ENCODE measurements around the gene PCBP3.

PCBP3 gene

DNA sequence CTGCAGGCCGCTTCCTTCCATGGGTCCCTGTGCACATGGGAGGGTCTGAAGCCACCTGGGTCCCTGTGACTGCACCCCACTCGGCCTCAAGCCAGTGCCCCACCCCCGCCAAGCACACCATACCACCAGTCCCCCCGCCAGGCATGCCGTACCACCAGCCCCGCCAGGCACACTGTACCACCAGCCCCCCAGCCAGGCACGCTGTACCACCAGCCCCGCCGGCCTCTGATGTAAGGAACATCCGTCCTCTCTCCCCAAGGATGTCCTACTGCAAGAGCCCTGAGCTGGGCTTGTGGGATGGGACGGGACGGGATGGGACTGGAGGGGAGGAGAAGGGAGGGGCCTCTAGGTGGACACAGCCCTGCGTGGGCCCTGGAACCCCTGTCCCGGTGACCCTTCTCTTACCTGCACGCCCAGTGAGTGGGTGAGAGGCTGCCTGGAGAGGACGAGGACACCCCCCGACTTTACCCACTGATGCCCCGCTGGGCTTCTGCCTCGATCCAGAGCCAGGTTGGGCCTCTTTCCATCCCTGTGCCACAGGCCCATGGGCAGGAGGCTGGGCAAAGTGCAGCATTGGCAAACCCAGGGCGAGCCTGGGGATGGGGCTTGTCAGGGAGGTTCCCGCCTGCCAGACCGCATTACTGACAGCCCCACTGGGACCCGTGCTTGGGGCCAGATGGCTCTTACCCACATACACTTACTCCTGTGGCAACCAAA lies 297.3 kb downstream of the PCBP3 start:
- Histone ChIP-seq H3K27ac (no peak overlapping the region), H3K4me3 (IDR thresholded peaks at IDR 0.05; ENCODE audit: insufficient read depth, low read depth, low read length) (no peak overlapping the region), H3K79me2 (ENCODE audit: insufficient read depth, low read depth) (no peaks in the 10 kb centered on the region), H3K27me3 (ENCODE audit: insufficient read depth, low read depth) (peaks cover 31% of the 10 kb centered on the region; the same call in 1 of the 2 replicates), H3K4me2 (no peak overlapping the region), H3K9ac (no peak overlapping the region), H4K20me1 (ENCODE audit: insufficient read depth) (no peaks in the 10 kb centered on the region), H3K4me1 (ENCODE audit: low read depth, poor library complexity, severe bottlenecking) (no peaks in the 10 kb centered on the region), H3K36me3 (ENCODE audit: insufficient read depth) (no peaks in the 10 kb centered on the region), H2AFZ (ENCODE audit: low read depth) (no peak overlapping the region)
- TF ChIP-seq, protein P1, sequence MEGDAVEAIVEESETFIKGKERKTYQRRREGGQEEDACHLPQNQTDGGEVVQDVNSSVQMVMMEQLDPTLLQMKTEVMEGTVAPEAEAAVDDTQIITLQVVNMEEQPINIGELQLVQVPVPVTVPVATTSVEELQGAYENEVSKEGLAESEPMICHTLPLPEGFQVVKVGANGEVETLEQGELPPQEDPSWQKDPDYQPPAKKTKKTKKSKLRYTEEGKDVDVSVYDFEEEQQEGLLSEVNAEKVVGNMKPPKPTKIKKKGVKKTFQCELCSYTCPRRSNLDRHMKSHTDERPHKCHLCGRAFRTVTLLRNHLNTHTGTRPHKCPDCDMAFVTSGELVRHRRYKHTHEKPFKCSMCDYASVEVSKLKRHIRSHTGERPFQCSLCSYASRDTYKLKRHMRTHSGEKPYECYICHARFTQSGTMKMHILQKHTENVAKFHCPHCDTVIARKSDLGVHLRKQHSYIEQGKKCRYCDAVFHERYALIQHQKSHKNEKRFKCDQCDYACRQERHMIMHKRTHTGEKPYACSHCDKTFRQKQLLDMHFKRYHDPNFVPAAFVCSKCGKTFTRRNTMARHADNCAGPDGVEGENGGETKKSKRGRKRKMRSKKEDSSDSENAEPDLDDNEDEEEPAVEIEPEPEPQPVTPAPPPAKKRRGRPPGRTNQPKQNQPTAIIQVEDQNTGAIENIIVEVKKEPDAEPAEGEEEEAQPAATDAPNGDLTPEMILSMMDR (conservative IDR thresholded peaks at IDR 0.05; ENCODE audit: low read depth, low read length) = no peak

DNA sequence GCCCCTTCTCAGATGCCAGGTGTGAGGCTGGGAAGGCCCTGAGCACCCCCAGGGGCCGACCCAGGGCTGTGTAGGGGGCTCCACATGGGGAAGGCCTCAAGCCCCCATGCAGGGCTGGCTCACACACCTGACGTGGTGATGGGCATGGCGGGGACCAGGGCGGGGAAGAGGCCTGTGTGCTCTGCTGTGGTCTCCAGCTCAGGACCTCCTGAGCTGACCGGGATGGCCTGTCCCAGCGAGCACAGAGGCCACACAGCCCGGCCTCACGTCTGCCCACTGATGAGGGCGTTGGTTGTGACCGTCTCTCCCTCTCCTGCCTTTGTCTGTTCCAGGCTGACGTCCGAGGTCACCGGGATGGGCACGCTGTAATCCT lies 297.8 kb downstream of the PCBP3 start:
- TF ChIP-seq, protein P1 (conservative IDR thresholded peaks at IDR 0.05; ENCODE audit: low read depth, low read length) = no peak
- H3K9ac ChIP-seq = no peak overlapping the region
- no peak overlapping the region for H3K4me2 ChIP-seq
- no peaks in the 10 kb centered on the region for H4K20me1 ChIP-seq (ENCODE audit: insufficient read depth)
- no peak overlapping the region for H3K4me3 ChIP-seq (IDR thresholded peaks at IDR 0.05; ENCODE audit: insufficient read depth, low read depth, low read length)
- H3K4me1 ChIP-seq (ENCODE audit: low read depth, poor library complexity, severe bottlenecking) = no peaks in the 10 kb centered on the region
- peaks cover 35% of the 10 kb centered on the region; the same call in 1 of the 2 replicates for H3K27me3 ChIP-seq (ENCODE audit: insufficient read depth, low read depth)
- no peaks in the 10 kb centered on the region for H3K79me2 ChIP-seq (ENCODE audit: insufficient read depth, low read depth)
- H3K36me3 ChIP-seq (ENCODE audit: insufficient read depth) = no peaks in the 10 kb centered on the region
- H3K27ac ChIP-seq = no peak overlapping the region
- no peak overlapping the region for H2AFZ ChIP-seq (ENCODE audit: low read depth)

DNA sequence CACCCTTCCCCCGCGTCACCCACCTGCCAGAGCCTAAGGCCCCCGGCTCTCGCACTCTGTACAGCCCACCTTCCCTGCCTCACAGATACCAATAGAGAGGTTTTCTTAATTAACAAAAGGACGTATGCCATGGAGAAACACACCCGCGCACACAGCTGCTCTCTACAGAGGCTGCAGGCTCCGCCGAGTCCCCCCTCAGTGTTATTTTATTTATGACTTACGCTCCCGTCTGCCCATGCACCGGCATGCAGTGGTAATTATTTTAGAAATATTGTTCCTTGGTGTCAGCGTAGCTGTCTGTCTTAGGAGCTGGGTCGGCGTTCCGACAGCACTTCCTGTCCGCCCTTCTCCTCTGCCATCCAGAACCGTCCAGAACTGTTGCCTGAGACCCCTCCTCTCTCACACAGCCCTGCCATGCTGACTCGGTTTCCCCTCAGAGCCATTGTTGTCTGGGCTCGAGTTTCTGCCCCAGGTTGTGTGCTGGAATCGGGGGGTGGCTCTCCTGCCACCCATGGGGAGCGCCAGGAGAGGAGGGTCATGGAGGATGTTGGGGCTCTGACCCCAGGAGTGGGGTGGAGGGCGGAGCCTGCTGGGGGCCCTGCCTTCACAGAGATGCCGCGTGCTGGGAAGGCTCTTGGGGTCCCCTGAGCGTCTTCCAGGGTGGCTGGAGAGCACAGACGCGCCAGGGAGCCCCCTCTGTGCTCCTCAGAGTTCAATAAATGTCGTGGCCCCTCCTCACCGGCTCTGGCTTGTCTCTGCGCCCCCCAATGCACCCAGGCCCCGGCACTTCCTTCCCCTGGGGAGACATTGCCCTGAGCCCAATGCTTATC lies 298.4 kb downstream of the PCBP3 start:
- H3K36me3 ChIP-seq (ENCODE audit: insufficient read depth) = no peaks in the 10 kb centered on the region
- no peak overlapping the region for H3K9ac ChIP-seq
- H4K20me1 ChIP-seq (ENCODE audit: insufficient read depth) = no peaks in the 10 kb centered on the region
- peaks cover 41% of the 10 kb centered on the region; the same call in 1 of the 2 replicates for H3K27me3 ChIP-seq (ENCODE audit: insufficient read depth, low read depth)
- no peak overlapping the region for H3K27ac ChIP-seq
- H3K79me2 ChIP-seq (ENCODE audit: insufficient read depth, low read depth) = no peaks in the 10 kb centered on the region
- H3K4me2 ChIP-seq = no peak overlapping the region
- TF ChIP-seq, protein P1 (conservative IDR thresholded peaks at IDR 0.05; ENCODE audit: low read depth, low read length) = no peak
- no peak overlapping the region for H2AFZ ChIP-seq (ENCODE audit: low read depth)
- no peak overlapping the region for H3K4me3 ChIP-seq (IDR thresholded peaks at IDR 0.05; ENCODE audit: insufficient read depth, low read depth, low read length)
- no peaks in the 10 kb centered on the region for H3K4me1 ChIP-seq (ENCODE audit: low read depth, poor library complexity, severe bottlenecking)

DNA sequence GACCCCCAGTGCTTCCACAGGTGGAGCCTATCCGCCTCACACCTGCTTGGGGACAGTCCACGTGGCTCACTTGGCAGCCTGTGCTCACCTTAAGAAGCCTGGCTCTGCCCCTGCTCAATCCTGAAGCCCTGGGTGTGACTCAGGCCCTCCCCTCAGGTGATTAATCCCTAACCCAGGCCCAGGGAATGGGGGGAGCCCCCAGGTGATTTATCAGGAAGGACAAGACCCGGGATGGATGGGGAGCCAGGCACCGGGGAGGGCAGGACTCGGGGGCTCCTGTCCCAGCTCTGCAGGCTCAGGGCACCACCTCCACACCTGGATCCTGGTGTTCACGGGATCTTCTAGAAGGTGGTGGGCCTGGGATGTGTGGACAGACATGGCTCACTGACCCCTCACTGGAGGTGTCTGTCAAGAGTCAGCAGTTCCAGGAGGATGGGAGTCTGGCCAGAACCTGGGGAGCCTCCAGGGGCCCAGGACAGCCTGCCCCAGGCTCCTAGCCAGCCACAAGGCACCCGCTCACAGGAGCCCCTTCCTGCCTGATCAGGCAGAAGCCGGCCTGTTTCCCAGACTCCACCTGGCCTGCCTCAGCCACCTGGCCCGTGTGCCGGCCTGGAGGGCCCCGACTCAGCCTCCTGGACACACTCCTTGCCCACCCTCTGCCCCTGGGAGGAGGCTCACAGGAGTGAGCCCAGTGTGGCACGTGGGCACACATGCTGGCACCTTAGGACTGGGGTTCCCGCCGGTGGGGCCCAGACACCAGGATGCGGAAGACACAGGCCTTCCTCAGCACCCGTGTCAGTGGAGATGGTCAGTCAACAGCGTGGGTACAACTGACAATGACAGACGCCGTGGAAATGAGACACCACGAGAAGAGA lies 299.5 kb downstream of the PCBP3 start:
- no peaks in the 10 kb centered on the region for H4K20me1 ChIP-seq (ENCODE audit: insufficient read depth)
- no peaks in the 10 kb centered on the region for H3K4me1 ChIP-seq (ENCODE audit: low read depth, poor library complexity, severe bottlenecking)
- no peak overlapping the region for H3K27ac ChIP-seq
- H3K4me3 ChIP-seq (IDR thresholded peaks at IDR 0.05; ENCODE audit: insufficient read depth, low read depth, low read length) = no peak overlapping the region
- H3K4me2 ChIP-seq = no peak overlapping the region
- peaks cover 52% of the 10 kb centered on the region; the same call in 1 of the 2 replicates for H3K27me3 ChIP-seq (ENCODE audit: insufficient read depth, low read depth)
- H3K9ac ChIP-seq = no peak overlapping the region
- H3K79me2 ChIP-seq (ENCODE audit: insufficient read depth, low read depth) = no peaks in the 10 kb centered on the region
- H3K36me3 ChIP-seq (ENCODE audit: insufficient read depth) = no peaks in the 10 kb centered on the region
- H2AFZ ChIP-seq (ENCODE audit: low read depth) = no peak overlapping the region
- TF ChIP-seq, protein P1 (conservative IDR thresholded peaks at IDR 0.05; ENCODE audit: low read depth, low read length) = no peak
